IPS-11a (cell line): ENCODE results near the gene RNF14.
"Not testable (repeated sequence)": the region's sequence is repeated elsewhere in the genome, so short reads cannot be mapped to it uniquely, and the experiment has no call there.

Experiments used
- H3K4me3 ChIP-seq: one replicate; pipeline ENCODE4 v1.5.1; 2013; ENCODE audit warnings: low read depth, low read length, control low read depth

The RNF14 gene

GRCh38 chr5:142012792-142013388, 44.0 kb downstream of the RNF14 start, which contains the start of gene GNPDA1:
Gene GNPDA1, minus strand, starts transcription at chr5:142013027. Its CDS starts 992 bp downstream, at chr5:142012035.
- peak within 1 kb of the TSS; percentile 68 for H3K4me3 ChIP-seq

GRCh38 chr5:142013734-142014521, 45.0 kb downstream of the RNF14 start:
- H3K4me3 ChIP-seq: no peak overlapping the region

- H3K4me3 ChIP-seq: no peak overlapping the region
Observed at GRCh38 chr5:142014911-142015584, 46.1 kb downstream of the RNF14 start.

- no peak overlapping the region for H3K4me3 ChIP-seq
Observed at GRCh38 chr5:142015781-142016533, 47.1 kb downstream of the RNF14 start.

GRCh38 chr5:142016556-142016955, 47.7 kb downstream of the RNF14 start:
- no peak overlapping the region for H3K4me3 ChIP-seq

GRCh38 chr5:142017832-142018427, 49.0 kb downstream of the RNF14 start:
- no peak overlapping the region for H3K4me3 ChIP-seq

- H3K4me3 ChIP-seq: no peak overlapping the region
Observed at GRCh38 chr5:142020122-142020659, 51.3 kb downstream of the RNF14 start.

- H3K4me3 ChIP-seq: no peak overlapping the region
Observed at GRCh38 chr5:142023836-142024235, 54.9 kb downstream of the RNF14 start.

- H3K4me3 ChIP-seq: peak overlapping the region; percentile 49
Observed at GRCh38 chr5:142024771-142025304, 55.9 kb downstream of the RNF14 start.

GRCh38 chr5:142025637-142026036, 56.7 kb downstream of the RNF14 start:
- no peak overlapping the region for H3K4me3 ChIP-seq

GRCh38 chr5:142032150-142032549, 63.2 kb downstream of the RNF14 start:
- H3K4me3 ChIP-seq: no peak overlapping the region

- no peak overlapping the region for H3K4me3 ChIP-seq
Observed at GRCh38 chr5:142032747-142033631, 64.1 kb downstream of the RNF14 start.

GRCh38 chr5:142033632-142034567, 65.0 kb downstream of the RNF14 start:
- H3K4me3 ChIP-seq: not testable (repeated sequence)

- H3K4me3 ChIP-seq: no peak overlapping the region
Observed at GRCh38 chr5:142034994-142035393, 66.1 kb downstream of the RNF14 start.

GRCh38 chr5:142036918-142037317, 68.0 kb downstream of the RNF14 start:
- no peak overlapping the region for H3K4me3 ChIP-seq

GRCh38 chr5:142037599-142037998, 68.7 kb downstream of the RNF14 start:
- H3K4me3 ChIP-seq: not testable (repeated sequence)

- no peak overlapping the region for H3K4me3 ChIP-seq
Observed at GRCh38 chr5:142038735-142039134, 69.8 kb downstream of the RNF14 start.
